K562 (cell line): Measurements from ENCODE around the gene NXF1. TPM values are rescaled to one million over a fixed set of nuclear protein-coding genes. Genes with fewer than 3 reads are reported as not detected.

Source experiments
- CCNT2 ChIP-seq: IDR thresholded peaks from 2 replicates; pipeline ENCODE4 v1.6.1; 2011; ENCODE audit warnings: borderline replicate concordance, low read depth, mild to moderate bottlenecking, moderate library complexity, mixed read lengths, low read length; ENCODE audit not compliant: insufficient read length; ENCODE audit errors: extremely low read depth
- CTCF ChIP-seq, 3 experiments: IDR thresholded peaks in 2 of 3; conservative IDR thresholded peaks in 1 of 3; 2 replicates each; pipeline ENCODE4 v1.5.1; 2011 to 2012; ENCODE audit warnings: low read length in 3 of 3, mild to moderate bottlenecking in 3 of 3, control low read depth in 2 of 3, improper control_type of control experiment in 1 of 3, inconsistent platforms in 1 of 3, low read depth in 1 of 3, mixed read lengths in 1 of 3, moderate library complexity in 1 of 3; ENCODE audit not compliant: insufficient read depth in 2 of 3
- FOXA1 ChIP-seq: fragments of 450-650 bp; IDR thresholded peaks from 2 replicates; pipeline ENCODE4 v1.6.1; 2016; ENCODE audit warnings: mild to moderate bottlenecking, borderline replicate concordance
- SRSF1 ChIP-seq: fragments of 200-400 bp; formaldehyde crosslinking; IDR thresholded peaks from 2 replicates; pipeline ENCODE4 v1.6.1; 2017; ENCODE audit warnings: mild to moderate bottlenecking, low read depth, low read length, moderate library complexity
- ZNF740 ChIP-seq, 3 experiments: fragments of 200-800 bp in 1 of 3; sonication (Bioruptor generic) in 1 of 3; sonication (generic) in 1 of 3; formaldehyde crosslinking in 1 of 3; IDR thresholded peaks; 2 replicates each; pipeline versions ENCODE4 v1.6.1 to v1.8.0; 2016 to 2022; ENCODE audit warnings: mild to moderate bottlenecking in 2 of 3, missing compliant biosample characterization in 2 of 3, missing genetic modification characterization in 2 of 3, missing genetic modification reagents in 1 of 3
- polyA plus RNA-seq, 8 experiments: library from polyadenylated mRNA; depleted of rRNA in 4 of 8; stranded (reverse) in 5 of 8; unstranded in 3 of 8; fragments of >200 nt; fragmentation: Nextera tagmentation in 2 of 8; fragmentation: Illumina TruSeq in 1 of 8; extraction: Ambion mirVana in 2 of 8; extraction: Trizol in 1 of 8; gene quantifications; 2 replicates each; pipeline versions ENCODE4 v1.2.1 to v1.2.3, GENCODE V29; 2011 to 2014; ENCODE audit warnings: inconsistent platforms in 1 of 8, missing spikeins in 1 of 8
- total RNA-seq, 7 experiments: library from RNA; depleted of rRNA in 6 of 7; stranded (reverse); fragments of >200 nt in 6 of 7; fragmentation: Illumina TruSeq in 2 of 7; extraction: Trizol in 2 of 7; gene quantifications; 2 replicates each; pipeline versions ENCODE4 v1.2.1 to v1.2.3, GENCODE V29; 2011 to 2021; ENCODE audit warnings: low replicate concordance in 1 of 7
- TF ChIP-seq, protein P1 (sequence below): fragments of 200-800 bp; sonication (Bioruptor generic); IDR thresholded peaks from 2 replicates; pipeline ENCODE4 v1.6.1; 2016; ENCODE audit warnings: missing genetic modification characterization, missing compliant biosample characterization
- TF ChIP-seq, protein P2 (sequence below): fragments of 450-650 bp; IDR thresholded peaks from 2 replicates; pipeline ENCODE4 v1.7.1; 2018; ENCODE audit warnings: mild to moderate bottlenecking, low read depth; ENCODE audit not compliant: partially characterized antibody
- TF ChIP-seq, protein P3 (sequence below): IDR thresholded peaks from 3 replicates; pipeline ENCODE4 v1.6.1; 2011; ENCODE audit warnings: borderline replicate concordance, mild to moderate bottlenecking, moderate library complexity; ENCODE audit not compliant: insufficient read length; ENCODE audit errors: extremely low read depth

Gene NXF1
- total and polyA plus RNA-seq, 9 of the 15 experiments (the other 6 are each of a cell fraction or from before 2014, with no cell fraction given) = 18.1 to 98.3 (median 35.8) TPM

GRCh38 chr11:62853279-62853965 is 48.2 kb upstream of the NXF1 start (continued):
- TF ChIP-seq, protein P1, sequence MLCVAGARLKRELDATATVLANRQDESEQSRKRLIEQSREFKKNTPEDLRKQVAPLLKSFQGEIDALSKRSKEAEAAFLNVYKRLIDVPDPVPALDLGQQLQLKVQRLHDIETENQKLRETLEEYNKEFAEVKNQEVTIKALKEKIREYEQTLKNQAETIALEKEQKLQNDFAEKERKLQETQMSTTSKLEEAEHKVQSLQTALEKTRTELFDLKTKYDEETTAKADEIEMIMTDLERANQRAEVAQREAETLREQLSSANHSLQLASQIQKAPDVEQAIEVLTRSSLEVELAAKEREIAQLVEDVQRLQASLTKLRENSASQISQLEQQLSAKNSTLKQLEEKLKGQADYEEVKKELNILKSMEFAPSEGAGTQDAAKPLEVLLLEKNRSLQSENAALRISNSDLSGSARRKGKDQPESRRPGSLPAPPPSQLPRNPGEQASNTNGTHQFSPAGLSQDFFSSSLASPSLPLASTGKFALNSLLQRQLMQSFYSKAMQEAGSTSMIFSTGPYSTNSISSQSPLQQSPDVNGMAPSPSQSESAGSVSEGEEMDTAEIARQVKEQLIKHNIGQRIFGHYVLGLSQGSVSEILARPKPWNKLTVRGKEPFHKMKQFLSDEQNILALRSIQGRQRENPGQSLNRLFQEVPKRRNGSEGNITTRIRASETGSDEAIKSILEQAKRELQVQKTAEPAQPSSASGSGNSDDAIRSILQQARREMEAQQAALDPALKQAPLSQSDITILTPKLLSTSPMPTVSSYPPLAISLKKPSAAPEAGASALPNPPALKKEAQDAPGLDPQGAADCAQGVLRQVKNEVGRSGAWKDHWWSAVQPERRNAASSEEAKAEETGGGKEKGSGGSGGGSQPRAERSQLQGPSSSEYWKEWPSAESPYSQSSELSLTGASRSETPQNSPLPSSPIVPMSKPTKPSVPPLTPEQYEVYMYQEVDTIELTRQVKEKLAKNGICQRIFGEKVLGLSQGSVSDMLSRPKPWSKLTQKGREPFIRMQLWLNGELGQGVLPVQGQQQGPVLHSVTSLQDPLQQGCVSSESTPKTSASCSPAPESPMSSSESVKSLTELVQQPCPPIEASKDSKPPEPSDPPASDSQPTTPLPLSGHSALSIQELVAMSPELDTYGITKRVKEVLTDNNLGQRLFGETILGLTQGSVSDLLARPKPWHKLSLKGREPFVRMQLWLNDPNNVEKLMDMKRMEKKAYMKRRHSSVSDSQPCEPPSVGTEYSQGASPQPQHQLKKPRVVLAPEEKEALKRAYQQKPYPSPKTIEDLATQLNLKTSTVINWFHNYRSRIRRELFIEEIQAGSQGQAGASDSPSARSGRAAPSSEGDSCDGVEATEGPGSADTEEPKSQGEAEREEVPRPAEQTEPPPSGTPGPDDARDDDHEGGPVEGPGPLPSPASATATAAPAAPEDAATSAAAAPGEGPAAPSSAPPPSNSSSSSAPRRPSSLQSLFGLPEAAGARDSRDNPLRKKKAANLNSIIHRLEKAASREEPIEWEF (CRISPR knock-in tag) = no peak
- TF ChIP-seq, protein P2, sequence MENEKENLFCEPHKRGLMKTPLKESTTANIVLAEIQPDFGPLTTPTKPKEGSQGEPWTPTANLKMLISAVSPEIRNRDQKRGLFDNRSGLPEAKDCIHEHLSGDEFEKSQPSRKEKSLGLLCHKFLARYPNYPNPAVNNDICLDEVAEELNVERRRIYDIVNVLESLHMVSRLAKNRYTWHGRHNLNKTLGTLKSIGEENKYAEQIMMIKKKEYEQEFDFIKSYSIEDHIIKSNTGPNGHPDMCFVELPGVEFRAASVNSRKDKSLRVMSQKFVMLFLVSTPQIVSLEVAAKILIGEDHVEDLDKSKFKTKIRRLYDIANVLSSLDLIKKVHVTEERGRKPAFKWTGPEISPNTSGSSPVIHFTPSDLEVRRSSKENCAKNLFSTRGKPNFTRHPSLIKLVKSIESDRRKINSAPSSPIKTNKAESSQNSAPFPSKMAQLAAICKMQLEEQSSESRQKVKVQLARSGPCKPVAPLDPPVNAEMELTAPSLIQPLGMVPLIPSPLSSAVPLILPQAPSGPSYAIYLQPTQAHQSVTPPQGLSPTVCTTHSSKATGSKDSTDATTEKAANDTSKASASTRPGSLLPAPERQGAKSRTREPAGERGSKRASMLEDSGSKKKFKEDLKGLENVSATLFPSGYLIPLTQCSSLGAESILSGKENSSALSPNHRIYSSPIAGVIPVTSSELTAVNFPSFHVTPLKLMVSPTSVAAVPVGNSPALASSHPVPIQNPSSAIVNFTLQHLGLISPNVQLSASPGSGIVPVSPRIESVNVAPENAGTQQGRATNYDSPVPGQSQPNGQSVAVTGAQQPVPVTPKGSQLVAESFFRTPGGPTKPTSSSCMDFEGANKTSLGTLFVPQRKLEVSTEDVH = no peak
- TF ChIP-seq FOXA1 (no peak), CTCF (IDR thresholded peaks at IDR 0.05 in 2 of 3, conservative IDR thresholded peaks at IDR 0.05 in 1 of 3; ENCODE audit: insufficient read depth in 2 of 3, low read depth in 1 of 3, low read length in 3 of 3) (no peak), CCNT2 (no peak), SRSF1 (no peak), ZNF740 (CRISPR knock-in tag; IDR thresholded peaks at IDR 0.05) (0 out of 2 replicates have a peak, but pooled peaks have one; percentile 30), ZNF740 (tag; IDR thresholded peaks at IDR 0.05) (no peak)
- TF ChIP-seq, protein P3, sequence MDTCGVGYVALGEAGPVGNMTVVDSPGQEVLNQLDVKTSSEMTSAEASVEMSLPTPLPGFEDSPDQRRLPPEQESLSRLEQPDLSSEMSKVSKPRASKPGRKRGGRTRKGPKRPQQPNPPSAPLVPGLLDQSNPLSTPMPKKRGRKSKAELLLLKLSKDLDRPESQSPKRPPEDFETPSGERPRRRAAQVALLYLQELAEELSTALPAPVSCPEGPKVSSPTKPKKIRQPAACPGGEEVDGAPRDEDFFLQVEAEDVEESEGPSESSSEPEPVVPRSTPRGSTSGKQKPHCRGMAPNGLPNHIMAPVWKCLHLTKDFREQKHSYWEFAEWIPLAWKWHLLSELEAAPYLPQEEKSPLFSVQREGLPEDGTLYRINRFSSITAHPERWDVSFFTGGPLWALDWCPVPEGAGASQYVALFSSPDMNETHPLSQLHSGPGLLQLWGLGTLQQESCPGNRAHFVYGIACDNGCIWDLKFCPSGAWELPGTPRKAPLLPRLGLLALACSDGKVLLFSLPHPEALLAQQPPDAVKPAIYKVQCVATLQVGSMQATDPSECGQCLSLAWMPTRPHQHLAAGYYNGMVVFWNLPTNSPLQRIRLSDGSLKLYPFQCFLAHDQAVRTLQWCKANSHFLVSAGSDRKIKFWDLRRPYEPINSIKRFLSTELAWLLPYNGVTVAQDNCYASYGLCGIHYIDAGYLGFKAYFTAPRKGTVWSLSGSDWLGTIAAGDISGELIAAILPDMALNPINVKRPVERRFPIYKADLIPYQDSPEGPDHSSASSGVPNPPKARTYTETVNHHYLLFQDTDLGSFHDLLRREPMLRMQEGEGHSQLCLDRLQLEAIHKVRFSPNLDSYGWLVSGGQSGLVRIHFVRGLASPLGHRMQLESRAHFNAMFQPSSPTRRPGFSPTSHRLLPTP = no peak
